Measurements from ENCODE around the gene SH3GL2. TPM values are rescaled to one million over a fixed set of nuclear protein-coding genes. Genes with fewer than 3 reads are reported as not detected.

SH3GL2 gene
- total RNA-seq, 1 donor from 2014 or later = 0.79 TPM

DNA sequence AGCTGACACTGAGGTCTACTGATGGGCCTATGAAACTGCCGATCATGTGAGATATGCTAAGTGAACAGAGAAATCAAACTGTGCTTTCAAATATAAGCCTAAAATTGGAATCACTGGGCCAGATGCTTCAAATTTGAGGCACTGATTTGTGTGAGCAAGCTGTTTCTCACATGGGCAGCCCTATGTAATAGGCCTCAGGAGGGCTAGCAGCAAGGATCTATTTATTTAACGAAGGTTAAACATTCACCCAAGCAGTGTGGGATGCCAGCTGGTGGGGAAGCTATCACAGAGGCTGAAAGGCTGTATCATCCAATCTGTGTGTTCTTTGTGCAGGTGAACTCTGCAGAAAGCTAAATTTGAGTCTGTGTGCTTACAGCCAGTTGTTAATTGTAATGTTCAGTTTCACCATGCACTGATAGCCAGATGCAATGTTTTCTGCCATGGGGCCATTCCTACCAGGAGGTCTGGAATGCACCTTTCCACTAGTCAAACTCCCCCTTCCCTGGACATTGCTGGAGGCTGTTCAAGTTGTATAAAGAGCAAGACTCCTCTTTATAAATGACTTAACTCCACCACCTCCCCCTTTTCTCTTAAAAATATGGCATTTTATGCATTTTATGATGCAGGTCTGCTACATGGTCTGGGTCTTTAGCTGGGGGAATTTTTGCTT lies 228.9 kb downstream of the SH3GL2 start:
- no peak for DNase-seq (ENCODE audit: low read depth, low spot score)

DNA sequence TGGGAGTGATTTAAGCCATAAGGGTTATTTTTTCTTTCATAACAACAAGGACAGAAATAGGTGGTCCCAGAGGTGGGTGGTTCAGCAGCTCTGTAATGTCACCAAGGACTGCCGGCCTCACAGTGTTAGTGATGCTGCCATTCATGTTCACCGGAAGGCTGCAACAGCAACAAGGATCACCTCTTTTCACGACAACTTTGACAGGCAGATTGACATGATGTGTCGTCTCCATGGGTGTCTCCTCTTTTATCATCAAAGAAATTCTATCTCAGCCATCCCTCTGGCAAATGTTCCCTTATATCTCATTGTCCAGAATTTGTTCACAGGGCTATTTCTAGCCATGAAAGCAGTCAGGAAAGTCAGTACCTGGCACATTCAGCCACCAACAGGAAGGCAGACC lies 231.5 kb downstream of the SH3GL2 start:
- no peak for DNase-seq (ENCODE audit: low read depth, low spot score)

DNA sequence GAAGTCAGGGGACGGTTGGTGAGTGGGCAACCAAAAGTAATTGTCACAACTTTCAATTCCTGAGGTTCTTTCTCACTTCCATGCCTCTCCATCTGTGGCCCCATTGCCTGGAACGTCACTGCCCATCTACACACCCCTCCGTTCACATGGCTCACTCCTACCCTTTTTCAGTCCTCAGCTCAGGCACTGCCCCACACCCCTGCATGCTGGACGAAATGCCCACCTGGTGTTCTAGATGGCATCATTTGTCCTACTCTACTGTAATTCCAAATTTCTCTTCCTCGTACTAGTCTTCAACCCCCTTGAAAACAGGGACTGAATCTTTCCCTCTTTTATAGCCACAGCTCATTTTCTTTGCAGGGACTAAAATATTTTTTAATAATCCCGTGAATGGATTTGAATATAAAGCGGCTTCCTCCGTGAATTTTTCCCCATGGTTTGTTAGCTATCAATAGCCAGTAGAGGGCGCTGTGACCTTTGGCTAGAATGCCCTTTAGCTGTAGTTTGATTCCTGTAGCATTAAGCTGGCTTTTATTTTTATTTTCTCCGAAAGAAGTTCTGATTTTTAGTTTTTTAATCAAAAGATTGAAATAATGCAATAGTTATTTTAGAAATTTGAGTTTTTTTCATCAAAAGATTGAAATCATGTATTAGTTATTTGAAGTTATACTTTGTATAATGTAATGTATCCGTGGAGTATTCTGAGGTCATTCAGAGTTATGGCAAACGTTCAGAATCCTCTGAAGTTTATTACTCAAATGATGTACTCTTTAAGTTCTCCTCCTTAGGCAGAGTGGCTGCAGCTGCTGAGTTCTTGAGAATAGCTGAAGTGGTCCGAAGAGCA lies 232.1 kb downstream of the SH3GL2 start:
- peak; percentile 35 for DNase-seq (ENCODE audit: low read depth, low spot score)

DNA sequence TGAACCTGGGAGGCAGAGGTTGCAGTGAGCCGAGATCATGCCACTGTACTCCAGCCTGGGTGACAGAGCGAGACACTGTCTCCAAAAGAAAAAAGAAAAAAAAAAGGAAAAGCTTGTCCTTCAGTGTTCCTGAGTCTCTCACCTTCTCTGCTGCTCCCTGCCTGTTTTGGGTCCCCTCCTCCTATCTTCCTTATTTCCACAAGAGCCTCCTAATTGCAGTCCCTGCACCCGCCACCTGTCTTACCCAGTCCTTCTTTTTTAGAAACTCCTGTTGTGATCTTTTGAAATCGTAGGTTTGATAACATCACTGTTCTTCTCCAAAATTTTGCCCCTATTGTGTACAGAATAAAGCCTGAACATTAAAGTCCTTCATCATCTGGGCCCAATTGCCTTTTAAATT lies 234.9 kb downstream of the SH3GL2 start:
- DNase-seq (ENCODE audit: low read depth, low spot score) = no peak

DNA sequence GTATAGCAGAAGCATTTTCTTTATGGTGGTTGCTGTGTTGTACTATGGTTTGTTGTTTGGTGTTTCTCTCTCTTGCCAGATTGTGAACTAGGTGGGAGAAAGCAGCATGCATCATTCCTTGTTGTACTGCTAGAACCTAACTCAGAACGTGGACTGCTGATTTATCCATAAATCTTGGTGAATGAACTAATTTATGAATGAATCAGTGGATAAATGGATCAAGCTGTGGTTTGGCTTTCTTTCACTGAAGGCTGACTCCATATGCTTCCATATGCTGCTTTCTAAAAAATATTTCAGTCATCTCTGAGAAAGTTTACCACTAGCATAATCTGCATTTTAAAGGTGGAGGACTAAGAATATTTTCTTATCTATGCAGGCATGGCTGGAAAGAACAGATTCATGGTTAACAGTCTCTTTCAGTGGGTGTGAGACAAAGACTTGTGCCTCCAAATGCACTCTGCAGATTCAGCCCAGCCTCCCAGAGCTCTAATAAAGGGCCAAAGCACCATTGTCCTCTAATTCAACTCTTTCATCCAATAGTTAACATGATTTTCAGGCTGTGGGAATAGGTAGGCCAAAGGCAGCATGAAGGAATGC lies 237.7 kb downstream of the SH3GL2 start:
- DNase-seq (ENCODE audit: low read depth, low spot score) = no peak

DNA sequence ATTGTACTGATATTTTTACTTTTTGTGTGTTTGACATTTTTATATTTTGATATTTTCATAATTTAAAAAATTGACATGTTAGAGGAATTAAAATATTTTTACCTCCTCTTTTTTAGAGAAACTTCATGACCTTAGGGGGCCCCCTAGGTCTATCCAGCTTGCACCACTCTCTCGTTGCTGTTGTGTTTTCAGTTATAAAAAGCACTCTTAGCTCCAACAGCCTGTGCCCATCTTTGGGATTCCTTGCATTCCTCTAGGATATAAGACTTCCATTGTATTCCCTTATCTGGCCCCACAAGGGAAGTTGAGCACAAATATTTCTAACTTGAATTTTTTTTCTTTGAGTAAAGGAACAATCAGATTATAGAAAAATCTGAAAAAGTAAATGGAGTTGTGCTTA lies 245.3 kb downstream of the SH3GL2 start:
- peak; percentile 11 for DNase-seq (ENCODE audit: low read depth, low spot score)

DNA sequence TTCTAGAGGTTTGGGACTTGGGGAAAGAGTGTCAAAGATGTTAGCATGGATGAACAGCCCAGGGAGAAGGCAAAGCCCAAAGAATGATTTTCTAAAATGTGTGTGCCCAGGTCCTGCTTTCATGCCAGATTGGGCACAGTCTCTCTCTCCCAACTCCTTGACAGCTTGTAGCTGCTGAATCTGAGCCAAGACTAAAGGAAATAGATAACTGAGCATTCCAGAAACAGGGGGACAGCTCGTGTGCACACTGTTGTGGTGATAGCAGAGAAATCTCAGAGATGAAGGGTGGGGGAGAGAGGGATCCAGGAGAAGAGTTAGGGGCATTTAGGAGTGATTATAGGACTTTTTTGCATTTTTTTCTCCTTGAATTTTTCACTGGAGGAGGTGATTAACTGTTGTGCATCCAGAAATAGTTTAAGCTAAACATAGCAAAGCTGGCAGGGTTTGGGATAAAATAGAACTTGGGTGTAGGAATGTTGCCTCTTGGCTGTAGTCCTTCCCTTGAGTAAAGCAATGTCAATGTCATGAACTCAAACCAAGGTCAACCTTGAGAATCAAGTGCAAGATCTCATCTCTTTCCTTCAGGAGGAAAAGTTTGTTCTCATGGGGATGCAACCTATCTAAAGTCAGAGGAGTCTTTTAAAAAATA lies 245.9 kb downstream of the SH3GL2 start:
- no peak for DNase-seq (ENCODE audit: low read depth, low spot score)

DNA sequence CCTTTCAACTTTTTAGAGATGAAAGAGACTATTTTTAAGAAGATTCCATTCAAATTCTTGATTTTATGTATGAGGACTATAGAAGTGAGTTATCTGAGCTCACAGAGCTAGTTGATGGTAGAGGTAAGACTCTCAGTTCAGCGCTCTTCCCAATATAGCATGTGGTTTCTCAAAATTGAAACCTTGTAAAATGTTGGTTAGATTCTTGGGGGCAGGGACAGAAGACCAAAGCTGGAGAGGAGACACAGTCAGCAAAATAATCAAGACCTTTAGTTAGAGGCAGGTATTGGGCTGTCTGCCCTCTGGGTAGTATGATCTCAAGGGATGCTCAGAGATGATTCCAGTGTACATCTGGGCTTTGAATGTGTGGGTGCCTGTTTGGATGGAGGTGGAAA lies 246.4 kb downstream of the SH3GL2 start:
- DNase-seq (ENCODE audit: low read depth, low spot score) = no peak

DNA sequence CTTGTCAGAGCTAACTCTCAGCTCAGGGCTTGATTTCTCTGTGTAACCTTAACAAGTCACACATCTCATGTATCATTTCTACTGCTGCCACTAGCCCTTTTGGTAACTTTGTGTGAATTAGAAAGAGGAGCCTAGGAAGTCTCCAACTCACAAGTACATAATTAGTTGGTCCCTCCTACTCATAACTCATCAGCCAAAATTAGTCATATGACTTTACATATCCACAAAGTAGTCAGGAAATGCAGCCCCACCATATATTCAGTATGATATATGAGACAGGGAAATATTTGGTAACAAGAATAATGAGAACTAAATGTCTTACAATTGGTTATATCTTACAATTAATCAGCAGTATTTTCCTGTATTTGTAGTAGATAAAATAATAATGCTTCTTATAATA lies 250.2 kb downstream of the SH3GL2 start:
- no peak for DNase-seq (ENCODE audit: low read depth, low spot score)

DNA sequence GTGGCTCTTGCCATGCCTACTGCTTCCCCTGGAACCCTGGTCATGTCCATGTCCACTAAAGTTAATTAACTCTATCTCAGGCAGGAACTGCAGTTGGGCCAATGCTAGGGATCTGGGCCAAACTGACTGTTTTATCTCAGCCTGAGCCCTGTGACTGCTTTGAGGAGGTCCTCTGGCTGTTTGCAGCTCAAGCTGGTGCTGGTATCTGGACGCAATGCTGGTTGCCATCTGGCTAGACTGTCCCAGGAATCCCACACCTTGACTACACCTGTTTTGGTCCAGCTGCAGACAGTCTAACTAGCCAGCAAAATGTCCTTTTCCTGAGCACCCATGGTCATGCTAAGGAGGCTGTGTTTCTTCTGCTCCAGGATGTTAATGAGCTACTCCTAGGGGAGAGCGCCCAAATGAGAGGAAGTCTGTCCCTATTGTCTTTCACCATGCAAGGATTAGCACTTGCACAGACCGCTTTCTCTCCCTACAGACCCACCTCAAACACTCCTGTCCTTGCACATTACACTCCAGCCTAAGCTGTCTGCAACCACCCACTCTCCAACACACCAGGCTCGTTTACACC lies 251.0 kb downstream of the SH3GL2 start:
- no peak for DNase-seq (ENCODE audit: low read depth, low spot score)

DNA sequence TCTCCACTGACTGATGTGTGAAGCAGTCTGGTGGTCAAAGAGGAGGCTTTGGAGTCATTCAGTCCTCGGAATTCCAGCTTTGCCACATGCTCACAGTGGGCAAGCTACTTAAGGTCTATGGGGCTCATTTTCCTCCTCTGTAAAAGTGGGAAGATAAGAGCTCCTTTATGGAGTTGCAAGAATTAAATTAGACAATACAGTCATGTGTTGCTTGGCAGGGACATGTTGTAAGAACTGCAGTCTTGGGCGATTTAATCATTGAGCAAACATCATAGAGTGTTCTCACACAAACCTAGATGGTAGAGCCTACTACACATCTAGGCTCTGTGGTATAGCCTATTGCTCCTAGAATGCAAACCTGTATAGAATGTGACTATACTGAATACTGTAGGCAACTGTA lies 253.9 kb downstream of the SH3GL2 start:
- DNase-seq (ENCODE audit: low read depth, low spot score) = no peak

DNA sequence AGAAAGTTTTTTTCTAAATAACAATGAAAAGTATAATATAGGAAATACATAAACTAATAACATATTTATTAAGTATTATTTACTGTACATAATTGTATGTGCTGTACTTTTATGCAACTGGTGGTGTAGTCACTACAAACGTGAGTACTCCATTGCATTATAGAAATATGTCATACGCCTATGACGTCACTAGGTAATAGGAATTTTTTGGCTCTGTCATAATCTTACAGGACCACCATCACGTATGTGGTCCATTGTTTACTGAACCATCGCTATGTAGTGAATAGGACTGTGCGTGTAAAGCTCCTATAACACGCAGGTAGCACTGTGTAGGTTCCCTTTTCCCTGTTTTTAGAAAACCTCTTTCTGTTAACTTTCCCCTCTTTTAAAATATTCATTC lies 255.0 kb downstream of the SH3GL2 start:
- DNase-seq (ENCODE audit: low read depth, low spot score) = no peak

DNA sequence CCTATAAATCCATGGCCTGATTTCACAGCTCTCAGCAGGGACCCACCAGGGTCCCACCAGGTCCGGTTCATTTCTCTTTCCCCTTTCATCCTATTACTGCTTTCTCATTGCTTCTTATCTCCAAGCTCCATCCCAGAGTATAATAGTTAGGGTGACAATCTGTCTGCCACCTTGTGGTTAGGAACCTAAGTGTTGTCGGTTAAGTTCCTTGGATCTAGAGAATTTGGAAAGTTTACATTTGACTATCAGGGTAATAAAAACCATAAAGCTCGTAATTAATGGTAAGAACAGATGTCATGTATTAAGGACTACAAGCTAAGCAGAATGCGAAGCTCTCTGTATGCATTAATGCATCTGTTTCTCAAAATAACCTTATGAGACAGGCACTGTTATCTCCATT lies 259.1 kb downstream of the SH3GL2 start:
- no peak for DNase-seq (ENCODE audit: low read depth, low spot score)

DNA sequence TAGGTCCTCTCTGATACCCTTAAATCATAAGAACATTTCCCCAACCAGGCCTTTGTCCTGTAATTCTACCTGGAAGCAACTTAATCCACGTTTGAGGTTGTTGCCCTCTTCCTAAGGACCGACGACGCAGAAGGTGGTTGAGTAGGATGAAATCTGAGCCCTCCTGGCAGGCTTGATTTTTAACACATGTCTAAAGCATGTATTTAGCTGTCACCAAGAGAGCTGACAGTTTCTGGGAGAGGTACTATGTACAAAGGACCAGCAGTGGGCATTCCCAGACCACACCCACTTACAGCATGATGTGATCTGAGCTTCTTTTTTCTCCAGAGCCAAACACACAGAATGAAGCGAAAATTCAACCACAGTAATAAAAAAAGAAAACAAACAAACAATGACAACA lies 260.9 kb downstream of the SH3GL2 start:
- no peak for DNase-seq (ENCODE audit: low read depth, low spot score)

DNA sequence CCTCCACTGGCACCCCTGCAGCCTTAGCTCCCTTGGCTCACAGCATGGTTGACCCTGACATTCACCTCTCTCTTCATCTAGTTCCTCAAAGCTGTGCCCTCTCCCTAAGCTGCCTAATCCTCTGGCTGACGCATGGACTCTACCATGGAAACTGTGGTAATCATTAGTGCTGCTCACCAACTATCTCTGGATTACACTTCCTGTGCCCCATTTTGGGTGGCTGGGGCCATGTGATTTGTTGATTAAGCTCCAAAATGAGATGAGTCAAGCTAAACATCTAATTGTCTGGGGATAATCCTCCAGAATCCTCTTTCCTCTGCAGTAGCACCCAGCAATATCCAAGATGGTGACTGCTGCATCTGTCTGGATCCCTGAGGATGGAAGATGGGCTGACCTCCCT lies 264.4 kb downstream of the SH3GL2 start:
- no peak for DNase-seq (ENCODE audit: low read depth, low spot score)

Data from pulmonary artery endothelial cell (primary cell).